B cell (primary cell): ENCODE results near the gene PADI3.

Source experiments
- EZH2 ChIP-seq: IDR thresholded peaks from 2 replicates; pipeline ENCODE4 v1.6.1; 2012; ENCODE audit warnings: borderline replicate concordance, low read depth, mild to moderate bottlenecking, moderate library complexity, low read length; ENCODE audit not compliant: insufficient read depth, poor library complexity, severe bottlenecking
- TF ChIP-seq, protein P1 (sequence below): fragments of 200-600 bp; IDR thresholded peaks from one replicate; pipeline ENCODE4 v1.8.0; 2022; ENCODE audit warnings: antibody characterized with exemption, mild to moderate bottlenecking

DNA sequence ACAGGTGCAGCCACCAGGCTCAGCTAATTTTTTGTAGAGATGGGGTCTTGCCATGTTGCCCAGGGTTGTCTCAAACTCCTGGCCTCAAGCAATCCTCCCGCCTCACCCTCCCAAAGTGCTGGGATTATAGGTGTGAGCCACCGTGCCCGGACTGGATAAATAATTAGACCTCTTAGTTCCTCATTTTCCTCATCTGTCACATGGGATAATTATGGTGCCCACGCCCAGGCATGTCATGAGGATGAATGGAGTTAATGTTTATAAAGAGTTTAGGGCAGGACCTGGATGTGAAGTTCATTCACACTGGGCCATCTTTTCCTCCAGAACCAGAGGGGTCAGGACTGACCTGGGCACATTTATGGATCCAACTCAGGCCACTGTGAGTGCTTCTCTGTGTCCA, 23.7 kb downstream of the PADI3 start:
- TF ChIP-seq, protein P1, sequence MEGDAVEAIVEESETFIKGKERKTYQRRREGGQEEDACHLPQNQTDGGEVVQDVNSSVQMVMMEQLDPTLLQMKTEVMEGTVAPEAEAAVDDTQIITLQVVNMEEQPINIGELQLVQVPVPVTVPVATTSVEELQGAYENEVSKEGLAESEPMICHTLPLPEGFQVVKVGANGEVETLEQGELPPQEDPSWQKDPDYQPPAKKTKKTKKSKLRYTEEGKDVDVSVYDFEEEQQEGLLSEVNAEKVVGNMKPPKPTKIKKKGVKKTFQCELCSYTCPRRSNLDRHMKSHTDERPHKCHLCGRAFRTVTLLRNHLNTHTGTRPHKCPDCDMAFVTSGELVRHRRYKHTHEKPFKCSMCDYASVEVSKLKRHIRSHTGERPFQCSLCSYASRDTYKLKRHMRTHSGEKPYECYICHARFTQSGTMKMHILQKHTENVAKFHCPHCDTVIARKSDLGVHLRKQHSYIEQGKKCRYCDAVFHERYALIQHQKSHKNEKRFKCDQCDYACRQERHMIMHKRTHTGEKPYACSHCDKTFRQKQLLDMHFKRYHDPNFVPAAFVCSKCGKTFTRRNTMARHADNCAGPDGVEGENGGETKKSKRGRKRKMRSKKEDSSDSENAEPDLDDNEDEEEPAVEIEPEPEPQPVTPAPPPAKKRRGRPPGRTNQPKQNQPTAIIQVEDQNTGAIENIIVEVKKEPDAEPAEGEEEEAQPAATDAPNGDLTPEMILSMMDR: no peak
- no peak for TF ChIP-seq EZH2
